ENCODE data around the gene KDM2B. TPM values are rescaled to one million over a fixed set of nuclear protein-coding genes. Genes with fewer than 3 reads are reported as not detected.

KDM2B gene
- total RNA-seq, 1 donor: 32.6 TPM

DNA sequence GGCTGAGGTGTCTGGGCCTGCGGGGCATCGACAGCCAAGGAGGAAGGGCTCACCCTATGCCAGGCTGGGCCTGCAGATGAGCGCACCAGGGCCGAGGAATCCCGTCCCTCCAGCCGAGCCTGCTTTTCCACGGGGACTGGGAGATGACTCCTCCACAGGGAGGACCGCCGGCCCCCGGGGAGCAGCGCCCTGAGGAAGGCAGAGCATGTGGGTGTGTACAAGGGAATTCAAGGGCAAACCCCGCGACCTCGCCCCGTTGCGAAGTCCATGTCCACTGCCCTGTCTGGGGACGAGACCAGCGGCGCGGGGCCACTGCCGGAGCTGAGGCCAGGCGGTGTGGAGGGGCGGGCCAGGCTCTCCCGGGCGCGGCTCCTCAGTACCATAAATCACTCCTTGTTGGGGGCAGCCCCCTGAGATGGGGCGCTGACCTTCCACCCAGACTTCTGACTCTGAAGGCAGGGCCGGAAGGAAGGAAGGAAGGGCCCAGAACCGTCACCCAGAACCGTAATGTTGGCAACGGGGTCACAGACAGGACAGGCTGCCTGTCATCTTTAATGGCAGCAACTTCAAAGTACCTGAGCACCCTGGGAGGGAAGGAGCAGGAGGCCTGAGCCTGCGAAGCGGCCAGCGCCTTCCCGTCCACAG, 128.4 kb downstream of the KDM2B start:
- Histone ChIP-seq H4K20me1 (ENCODE audit: insufficient read depth, low read length) (peaks cover 5% of the 10 kb centered on the region), H2AFZ (ENCODE audit: low read length) (peak overlapping the region; percentile 80), H3K27ac (ENCODE audit: low read depth, low read length) (peak overlapping the region; percentile 32)

DNA sequence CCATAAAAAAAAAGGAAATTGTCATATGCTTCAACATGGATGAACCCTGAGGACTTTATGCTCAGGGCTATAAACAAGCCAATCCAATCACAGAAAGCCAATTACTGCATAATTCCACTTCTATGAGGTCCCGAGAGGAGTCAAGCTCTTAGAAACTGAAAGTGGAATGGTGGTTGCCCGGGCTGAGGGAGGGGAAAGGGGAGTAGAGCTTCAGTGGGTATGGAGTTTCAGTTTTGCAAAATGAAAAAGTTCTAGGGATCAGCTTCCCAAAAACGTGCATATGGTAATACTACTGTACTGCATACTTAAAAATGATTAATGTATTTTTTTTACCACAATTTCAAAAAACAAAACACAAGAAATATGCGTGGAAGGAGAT, 128.9 kb downstream of the KDM2B start:
- H3K9me3 ChIP-seq (ENCODE audit: low read depth, low read length): no peaks in the 10 kb centered on the region
- peak overlapping the region; percentile 92 for H3K4me2 ChIP-seq (ENCODE audit: insufficient read depth, low read length)
- H3K36me3 ChIP-seq (ENCODE audit: insufficient read depth, low read length): no peaks in the 10 kb centered on the region
- peaks cover 58% of the 10 kb centered on the region for H3K79me2 ChIP-seq (ENCODE audit: insufficient read depth, low read length)
- peak overlapping the region; percentile 80 for H2AFZ ChIP-seq (ENCODE audit: low read length)
- peak overlapping the region; percentile 50 for H3K4me3 ChIP-seq (ENCODE audit: insufficient read depth, low read length)
- peaks cover 3% of the 10 kb centered on the region for H4K20me1 ChIP-seq (ENCODE audit: insufficient read depth, low read length)
- TF ChIP-seq, protein P1, sequence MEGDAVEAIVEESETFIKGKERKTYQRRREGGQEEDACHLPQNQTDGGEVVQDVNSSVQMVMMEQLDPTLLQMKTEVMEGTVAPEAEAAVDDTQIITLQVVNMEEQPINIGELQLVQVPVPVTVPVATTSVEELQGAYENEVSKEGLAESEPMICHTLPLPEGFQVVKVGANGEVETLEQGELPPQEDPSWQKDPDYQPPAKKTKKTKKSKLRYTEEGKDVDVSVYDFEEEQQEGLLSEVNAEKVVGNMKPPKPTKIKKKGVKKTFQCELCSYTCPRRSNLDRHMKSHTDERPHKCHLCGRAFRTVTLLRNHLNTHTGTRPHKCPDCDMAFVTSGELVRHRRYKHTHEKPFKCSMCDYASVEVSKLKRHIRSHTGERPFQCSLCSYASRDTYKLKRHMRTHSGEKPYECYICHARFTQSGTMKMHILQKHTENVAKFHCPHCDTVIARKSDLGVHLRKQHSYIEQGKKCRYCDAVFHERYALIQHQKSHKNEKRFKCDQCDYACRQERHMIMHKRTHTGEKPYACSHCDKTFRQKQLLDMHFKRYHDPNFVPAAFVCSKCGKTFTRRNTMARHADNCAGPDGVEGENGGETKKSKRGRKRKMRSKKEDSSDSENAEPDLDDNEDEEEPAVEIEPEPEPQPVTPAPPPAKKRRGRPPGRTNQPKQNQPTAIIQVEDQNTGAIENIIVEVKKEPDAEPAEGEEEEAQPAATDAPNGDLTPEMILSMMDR (IDR thresholded peaks at IDR 0.05; ENCODE audit: extremely low read depth, low read depth, low read length): no peak
- no peaks in the 10 kb centered on the region for H3K27me3 ChIP-seq (ENCODE audit: insufficient read depth, low read length)
- H3K4me1 ChIP-seq (ENCODE audit: insufficient read depth, low read length): no peaks in the 10 kb centered on the region
- peak; percentile 94 for DNase-seq (ENCODE audit: insufficient read length, low spot score, missing footprints)
- peak overlapping the region; percentile 32 for H3K27ac ChIP-seq (ENCODE audit: low read depth, low read length)

More for the DNA sequence above, 128.4 kb downstream of the KDM2B start:
- DNase-seq (ENCODE audit: insufficient read length, low spot score, missing footprints): peak; percentile 95
- H3K4me2 ChIP-seq (ENCODE audit: insufficient read depth, low read length): peak overlapping the region; percentile 92
- H3K27me3 ChIP-seq (ENCODE audit: insufficient read depth, low read length): no peaks in the 10 kb centered on the region
- H3K4me3 ChIP-seq (ENCODE audit: insufficient read depth, low read length): peak overlapping the region; percentile 50
- H3K36me3 ChIP-seq (ENCODE audit: insufficient read depth, low read length): no peaks in the 10 kb centered on the region
- H3K9me3 ChIP-seq (ENCODE audit: low read depth, low read length): no peaks in the 10 kb centered on the region
- TF ChIP-seq, protein P1 (IDR thresholded peaks at IDR 0.05; ENCODE audit: extremely low read depth, low read depth, low read length): no peak
- no peaks in the 10 kb centered on the region for H3K4me1 ChIP-seq (ENCODE audit: insufficient read depth, low read length)
- peaks cover 63% of the 10 kb centered on the region for H3K79me2 ChIP-seq (ENCODE audit: insufficient read depth, low read length)

DNA sequence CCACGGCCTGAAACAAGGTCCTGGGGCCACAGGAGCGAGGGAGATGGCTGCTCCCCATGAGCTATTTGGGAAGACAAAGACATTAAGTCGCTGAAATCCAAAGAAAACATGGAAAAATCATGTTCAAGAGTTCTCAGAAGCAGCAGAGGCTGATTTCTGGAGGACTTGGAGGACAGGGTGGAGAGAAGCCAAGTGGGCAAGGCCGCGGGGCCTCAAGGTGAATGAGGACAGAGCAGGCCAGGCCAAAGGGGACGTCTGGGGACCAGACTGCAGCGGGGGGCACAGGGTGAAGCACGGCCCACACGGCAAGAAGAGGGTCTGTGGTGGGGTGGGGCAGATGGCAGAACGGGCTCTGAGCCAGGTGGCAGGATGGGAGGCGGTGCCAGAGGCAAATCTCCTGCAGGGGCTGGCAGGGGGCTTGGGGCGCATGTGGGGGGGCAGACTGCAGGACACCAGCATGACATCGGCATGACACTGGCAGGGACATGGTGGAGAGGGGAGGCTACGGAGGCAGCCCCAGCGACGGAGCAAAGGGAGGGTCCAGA, 132.0 kb downstream of the KDM2B start:
- Histone ChIP-seq H3K4me3 (ENCODE audit: insufficient read depth, low read length) (no peak overlapping the region), H3K36me3 (ENCODE audit: insufficient read depth, low read length) (no peaks in the 10 kb centered on the region), H3K9me3 (ENCODE audit: low read depth, low read length) (no peaks in the 10 kb centered on the region), H3K27me3 (ENCODE audit: insufficient read depth, low read length) (no peaks in the 10 kb centered on the region), H4K20me1 (ENCODE audit: insufficient read depth, low read length) (no peaks in the 10 kb centered on the region), H3K79me2 (ENCODE audit: insufficient read depth, low read length) (peaks cover 33% of the 10 kb centered on the region), H2AFZ (ENCODE audit: low read length) (no peak overlapping the region), H3K4me1 (ENCODE audit: insufficient read depth, low read length) (no peaks in the 10 kb centered on the region), H3K4me2 (ENCODE audit: insufficient read depth, low read length) (no peak overlapping the region), H3K27ac (ENCODE audit: low read depth, low read length) (no peak overlapping the region)
- TF ChIP-seq, protein P1 (IDR thresholded peaks at IDR 0.05; ENCODE audit: extremely low read depth, low read depth, low read length): no peak
- DNase-seq (ENCODE audit: insufficient read length, low spot score, missing footprints): no peak

DNA sequence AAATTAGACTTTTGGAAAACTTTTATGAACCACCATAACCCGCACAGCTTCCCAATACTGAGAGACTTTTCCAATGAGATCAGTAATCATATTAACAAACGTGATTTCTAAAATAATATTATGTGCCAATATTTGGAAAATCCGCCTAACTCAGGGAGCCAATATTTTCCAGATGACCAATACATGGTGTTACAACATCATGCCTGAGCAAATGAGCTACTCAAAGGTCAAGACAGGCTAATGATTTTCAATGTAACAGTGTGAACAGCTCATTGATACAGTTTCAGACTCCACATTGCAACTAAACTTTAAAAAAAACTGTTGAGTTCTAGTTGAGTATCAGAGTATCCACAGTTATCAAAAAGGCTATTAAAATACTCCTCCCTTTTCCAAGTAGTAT, 134.1 kb downstream of the KDM2B start:
- H4K20me1 ChIP-seq (ENCODE audit: insufficient read depth, low read length): no peaks in the 10 kb centered on the region
- TF ChIP-seq, protein P1 (IDR thresholded peaks at IDR 0.05; ENCODE audit: extremely low read depth, low read depth, low read length): no peak
- no peaks in the 10 kb centered on the region for H3K9me3 ChIP-seq (ENCODE audit: low read depth, low read length)
- no peak overlapping the region for H3K27ac ChIP-seq (ENCODE audit: low read depth, low read length)
- H3K4me3 ChIP-seq (ENCODE audit: insufficient read depth, low read length): no peak overlapping the region
- H3K4me2 ChIP-seq (ENCODE audit: insufficient read depth, low read length): no peak overlapping the region
- peaks cover 1% of the 10 kb centered on the region for H3K36me3 ChIP-seq (ENCODE audit: insufficient read depth, low read length)
- H3K79me2 ChIP-seq (ENCODE audit: insufficient read depth, low read length): peaks cover 18% of the 10 kb centered on the region
- no peak overlapping the region for H2AFZ ChIP-seq (ENCODE audit: low read length)
- DNase-seq (ENCODE audit: insufficient read length, low spot score, missing footprints): peak; percentile 65
- H3K27me3 ChIP-seq (ENCODE audit: insufficient read depth, low read length): no peaks in the 10 kb centered on the region
- no peaks in the 10 kb centered on the region for H3K4me1 ChIP-seq (ENCODE audit: insufficient read depth, low read length)

Measured in osteoblast (primary cell).